Calu3 (cell line): ENCODE measurements around the gene SORBS2. TPM values are rescaled to one million over a fixed set of nuclear protein-coding genes. Genes with fewer than 3 reads are reported as not detected.

ENCODE experiments used
- BruUV-seq: library from RNA; stranded (reverse); fragments of 400-500 nt; replicated peaks from 2 replicates; lab custom pipeline; 2021; lab: Mats Ljungman, UMichigan
- CTCF ChIA-PET: fragments of 300-600 bp; sonication (Branson Sonifier 250); formaldehyde crosslinking; loops from one replicate; lab custom pipeline; 2022; ENCODE audit warnings: antibody characterized with exemption; lab: Charles Lee
- DNase-seq: peaks from one replicate; pipeline ENCODE4 v3.0.0; 2022
- H3K27ac Mint-ChIP-seq: one replicate; pipeline ENCODE4 v1.8.0; 2022; ENCODE audit warnings: mixed read lengths; ENCODE audit not compliant: unreplicated experiment
- H3K27me3 Mint-ChIP-seq: one replicate; pipeline ENCODE4 v1.8.0; 2022; ENCODE audit warnings: mixed read lengths; ENCODE audit not compliant: unreplicated experiment
- H3K36me3 Mint-ChIP-seq: one replicate; pipeline ENCODE4 v1.8.0; 2022; ENCODE audit warnings: mild to moderate bottlenecking, moderate library complexity, mixed read lengths; ENCODE audit not compliant: insufficient read depth, unreplicated experiment
- H3K4me1 Mint-ChIP-seq: one replicate; pipeline ENCODE4 v1.8.0; 2022; ENCODE audit warnings: mild to moderate bottlenecking, low read depth, mixed read lengths; ENCODE audit not compliant: unreplicated experiment
- H3K4me3 Mint-ChIP-seq: one replicate; pipeline ENCODE4 v1.8.0; 2022; ENCODE audit warnings: mild to moderate bottlenecking, low read depth, moderate library complexity, mixed read lengths; ENCODE audit not compliant: unreplicated experiment
- H3K9me3 Mint-ChIP-seq: one replicate; pipeline ENCODE4 v1.8.0; 2022; ENCODE audit warnings: low read depth, mixed read lengths; ENCODE audit not compliant: unreplicated experiment
- intact Hi-C: fragments of 100-400 bp; cut with micrococcal nuclease; formaldehyde crosslinking; loops from one replicate; pipeline ENCODE4 v1.10.0; 2022; ENCODE audit not compliant: unreplicated experiment
- total RNA-seq: library from RNA; stranded (reverse); gene quantifications from 2 replicates; pipeline ENCODE4 v1.2.3, GENCODE V29; 2022
- TF ChIP-seq, protein P1 (sequence below): fragments of 200-600 bp; IDR thresholded peaks from one replicate; pipeline ENCODE4 v1.8.0; 2022; ENCODE audit warnings: antibody characterized with exemption; ENCODE audit not compliant: unreplicated experiment

SORBS2 gene
- total RNA-seq, 1 experiment from 2014 or later = 52.8 TPM

DNA sequence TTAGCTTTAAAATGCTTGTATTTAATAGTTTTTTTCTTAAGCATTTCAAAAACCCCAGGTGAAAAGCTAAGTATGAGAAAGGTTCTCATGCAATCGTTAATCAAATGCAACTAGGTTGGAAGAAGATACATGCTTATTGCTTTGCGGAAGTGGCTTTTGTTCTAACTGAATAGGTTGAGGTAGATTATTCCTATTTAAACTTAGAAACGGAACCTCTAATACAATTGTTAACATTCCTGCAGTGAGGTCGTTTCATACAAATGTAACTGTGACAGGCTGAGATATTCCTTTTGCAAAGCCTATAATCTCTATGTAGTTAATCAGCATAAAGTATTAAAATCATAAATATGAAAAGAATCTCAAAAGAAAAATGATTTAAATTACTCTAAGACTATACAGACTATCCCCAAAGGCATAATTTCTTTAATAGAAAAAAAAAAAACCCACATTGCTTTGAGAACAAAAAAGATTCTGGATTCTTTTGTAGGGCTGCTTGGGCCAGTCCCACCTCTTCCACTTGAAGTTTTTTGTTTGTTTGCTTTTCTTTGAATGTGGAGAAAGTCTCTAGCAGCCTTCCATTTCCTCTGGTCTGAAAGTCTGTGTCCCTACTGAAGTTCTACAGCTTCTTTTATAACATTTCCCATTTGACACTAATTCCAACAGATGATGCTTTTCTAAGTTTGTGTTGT is 25.6 kb upstream of the SORBS2 start:
- TF ChIP-seq, protein P1, sequence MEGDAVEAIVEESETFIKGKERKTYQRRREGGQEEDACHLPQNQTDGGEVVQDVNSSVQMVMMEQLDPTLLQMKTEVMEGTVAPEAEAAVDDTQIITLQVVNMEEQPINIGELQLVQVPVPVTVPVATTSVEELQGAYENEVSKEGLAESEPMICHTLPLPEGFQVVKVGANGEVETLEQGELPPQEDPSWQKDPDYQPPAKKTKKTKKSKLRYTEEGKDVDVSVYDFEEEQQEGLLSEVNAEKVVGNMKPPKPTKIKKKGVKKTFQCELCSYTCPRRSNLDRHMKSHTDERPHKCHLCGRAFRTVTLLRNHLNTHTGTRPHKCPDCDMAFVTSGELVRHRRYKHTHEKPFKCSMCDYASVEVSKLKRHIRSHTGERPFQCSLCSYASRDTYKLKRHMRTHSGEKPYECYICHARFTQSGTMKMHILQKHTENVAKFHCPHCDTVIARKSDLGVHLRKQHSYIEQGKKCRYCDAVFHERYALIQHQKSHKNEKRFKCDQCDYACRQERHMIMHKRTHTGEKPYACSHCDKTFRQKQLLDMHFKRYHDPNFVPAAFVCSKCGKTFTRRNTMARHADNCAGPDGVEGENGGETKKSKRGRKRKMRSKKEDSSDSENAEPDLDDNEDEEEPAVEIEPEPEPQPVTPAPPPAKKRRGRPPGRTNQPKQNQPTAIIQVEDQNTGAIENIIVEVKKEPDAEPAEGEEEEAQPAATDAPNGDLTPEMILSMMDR = no peak
- BruUV-seq = no TSS peak
- Mint-ChIP-seq H3K36me3 (no peaks in the 10 kb centered on the region), H3K4me1 (peaks cover 7% of the 10 kb centered on the region), H3K27me3 (no peaks in the 10 kb centered on the region), H3K27ac (no peak overlapping the region), H3K9me3 (peaks cover 3% of the 10 kb centered on the region), H3K4me3 (no peak overlapping the region)
- intact Hi-C loops = no loop called here
- CTCF ChIA-PET = interaction anchor here (0.7 kb wide), 1 partner anchor 48 kb away, joined by 3 read pairs; no protein-coding TSS in a partner anchor
- DNase-seq = no peak

DNA sequence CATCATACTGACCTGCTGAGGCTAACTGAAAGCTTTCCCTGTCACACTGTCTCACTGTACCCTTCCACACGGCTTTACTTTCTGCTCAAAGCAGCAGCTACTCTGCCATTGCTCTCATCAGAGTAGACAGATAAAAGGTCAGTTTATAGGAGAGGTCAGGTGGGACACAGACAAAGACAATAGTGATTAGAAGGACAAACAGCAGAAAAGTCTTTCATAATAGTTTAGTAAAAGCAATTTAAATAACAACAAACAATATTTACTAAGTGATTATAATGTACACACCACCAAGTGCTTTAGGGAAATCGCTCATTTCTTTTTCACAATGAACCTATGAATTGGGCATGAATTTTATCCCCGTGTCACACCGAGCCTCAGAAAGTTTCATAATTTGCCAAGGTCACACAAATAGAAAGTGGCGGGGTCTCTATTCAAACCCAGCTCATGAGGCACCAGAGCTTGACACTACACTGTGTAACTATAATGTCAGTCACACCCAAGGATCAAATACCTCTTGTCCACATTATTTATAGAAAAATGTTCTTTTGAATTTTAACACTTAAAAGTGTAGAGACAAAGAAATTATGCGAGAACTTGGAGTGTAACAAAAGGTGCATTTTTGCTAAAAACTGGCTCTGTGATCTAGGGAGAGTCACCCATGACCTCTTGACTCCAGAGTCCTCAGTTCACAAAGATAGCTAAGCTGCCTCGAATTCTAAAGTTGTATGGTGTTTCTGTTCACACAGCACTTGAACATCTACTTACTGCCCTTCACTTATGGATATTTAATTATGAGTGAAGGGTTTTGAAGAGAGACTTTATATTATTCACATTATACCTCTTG is 24.5 kb upstream of the SORBS2 start:
- no TSS peak for BruUV-seq
- H3K36me3 Mint-ChIP-seq = no peaks in the 10 kb centered on the region

DNA sequence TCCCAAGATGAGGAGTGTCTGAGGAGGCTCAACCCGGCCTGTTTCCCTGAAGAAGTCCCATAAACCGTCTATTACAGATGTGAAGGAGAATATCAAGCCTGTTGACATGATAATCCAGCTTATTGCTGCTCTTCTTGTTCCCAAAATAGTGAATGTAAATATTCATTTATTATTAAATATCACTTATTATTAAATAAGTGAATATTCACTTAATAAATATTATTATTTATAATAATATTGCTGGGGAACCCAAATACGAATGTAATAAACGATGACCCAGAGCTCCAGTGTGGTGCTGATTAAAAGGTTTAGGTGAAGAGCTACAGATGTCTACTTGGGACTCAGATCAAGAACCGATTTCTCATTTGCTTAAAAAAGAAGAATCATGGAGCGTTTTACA is 23.8 kb upstream of the SORBS2 start:
- no peaks in the 10 kb centered on the region for H3K27me3 Mint-ChIP-seq
- CTCF ChIA-PET = no interaction called here
- peaks cover 13% of the 10 kb centered on the region for H3K4me1 Mint-ChIP-seq
- intact Hi-C loops = no loop called here
- no peaks in the 10 kb centered on the region for H3K36me3 Mint-ChIP-seq
- TF ChIP-seq, protein P1 = no peak
- H3K4me3 Mint-ChIP-seq = no peak overlapping the region
- no peak for DNase-seq
- H3K9me3 Mint-ChIP-seq = peaks cover 3% of the 10 kb centered on the region
- BruUV-seq = no TSS peak
- no peak overlapping the region for H3K27ac Mint-ChIP-seq

More for the DNA sequence above, 24.5 kb upstream of the SORBS2 start:
- no peaks in the 10 kb centered on the region for H3K27me3 Mint-ChIP-seq
- no peak for DNase-seq
- no peak overlapping the region for H3K27ac Mint-ChIP-seq
- CTCF ChIA-PET = no interaction called here
- peaks cover 3% of the 10 kb centered on the region for H3K9me3 Mint-ChIP-seq
- H3K4me3 Mint-ChIP-seq = no peak overlapping the region
- intact Hi-C loops = no loop called here
- H3K4me1 Mint-ChIP-seq = peaks cover 7% of the 10 kb centered on the region
- TF ChIP-seq, protein P1 = no peak

DNA sequence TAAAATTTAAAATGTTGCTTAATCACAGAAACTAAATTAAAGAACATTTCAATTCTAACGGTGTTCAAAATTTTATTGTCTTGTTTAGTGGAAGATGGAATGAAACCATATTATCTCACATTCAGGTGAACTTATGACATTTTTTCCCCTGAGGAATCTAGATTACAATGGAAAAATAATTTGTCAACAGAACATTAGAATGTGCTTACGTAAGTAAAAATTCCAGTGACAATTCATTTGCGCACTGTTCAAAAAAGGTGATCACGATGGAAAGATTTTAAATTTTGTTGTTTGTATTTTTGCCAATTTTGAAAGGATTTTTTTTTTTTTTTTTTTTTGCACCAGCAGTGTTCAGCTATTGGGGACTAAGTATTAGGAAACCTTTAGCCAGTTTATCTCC is 23.3 kb upstream of the SORBS2 start:
- intact Hi-C loops = no loop called here
- Mint-ChIP-seq H3K27ac (no peak overlapping the region), H3K4me3 (no peak overlapping the region), H3K4me1 (peaks cover 17% of the 10 kb centered on the region), H3K36me3 (no peaks in the 10 kb centered on the region), H3K9me3 (peaks cover 3% of the 10 kb centered on the region), H3K27me3 (no peaks in the 10 kb centered on the region)
- CTCF ChIA-PET = no interaction called here
- no peak for DNase-seq
- TF ChIP-seq, protein P1 = no peak
- BruUV-seq = no TSS peak
